Hepatocyte (in vitro differentiated cells): ENCODE results near the gene ULK1. TPM values are rescaled to one million over a fixed set of nuclear protein-coding genes. Genes with fewer than 3 reads are reported as not detected.
A peak's percentile ranks its signal among the peaks of the same experiment; 100 is the strongest.

ENCODE experiments used
- DNase-seq: peaks from one replicate; pipeline ENCODE4 v3.0.0-alpha.2; 2016; ENCODE audit warnings: low spot score
- H2AFZ ChIP-seq: fragments of 200-600 bp; sonication (generic); 2 replicates; pipeline ENCODE4 v1.6.0; 2016; ENCODE audit warnings: antibody characterized with exemption, mild to moderate bottlenecking
- H3K27ac ChIP-seq: fragments of 200-600 bp; sonication (generic); 2 replicates; pipeline ENCODE4 v1.5.1; 2016; ENCODE audit warnings: mild to moderate bottlenecking
- H3K27me3 ChIP-seq: fragments of 200-600 bp; sonication (generic); 2 replicates; pipeline ENCODE4 v1.6.1; 2016
- H3K36me3 ChIP-seq: fragments of 200-600 bp; sonication (generic); replicated peaks from 2 replicates; pipeline ENCODE4 v1.5.1; 2016; ENCODE audit warnings: low read depth; ENCODE audit not compliant: insufficient read depth
- H3K4me1 ChIP-seq: fragments of 200-600 bp; sonication (generic); 2 replicates; pipeline ENCODE4 v1.5.1; 2016; ENCODE audit warnings: mild to moderate bottlenecking, moderate library complexity; ENCODE audit not compliant: insufficient read depth
- H3K4me2 ChIP-seq: fragments of 200-600 bp; sonication (generic); 2 replicates; pipeline ENCODE4 v1.6.0; 2016
- H3K4me3 ChIP-seq: fragments of 200-600 bp; sonication (generic); 2 replicates; pipeline ENCODE4 v1.5.1; 2016; ENCODE audit warnings: mild to moderate bottlenecking
- H3K79me2 ChIP-seq: fragments of 200-600 bp; sonication (generic); 2 replicates; pipeline ENCODE4 v1.6.0; 2017; ENCODE audit warnings: mild to moderate bottlenecking
- H3K9me2 ChIP-seq: fragments of 200-600 bp; sonication (generic); replicated peaks from 2 replicates; pipeline ENCODE4 v1.6.0; 2017; ENCODE audit warnings: mild to moderate bottlenecking; ENCODE audit not compliant: insufficient read depth
- H3K9me3 ChIP-seq: fragments of 200-600 bp; sonication (generic); 2 replicates; pipeline ENCODE4 v1.5.1; 2016; ENCODE audit warnings: low read depth, mild to moderate bottlenecking
- H4K20me1 ChIP-seq: fragments of 200-600 bp; sonication (generic); 2 replicates; pipeline ENCODE4 v1.6.0; 2016; ENCODE audit warnings: mild to moderate bottlenecking; ENCODE audit not compliant: insufficient read depth, poor library complexity, severe bottlenecking
- CTCF ChIP-seq: fragments of 200-600 bp; sonication (generic); IDR thresholded peaks from 2 replicates; pipeline ENCODE4 v1.5.1; 2016; ENCODE audit warnings: antibody characterized with exemption, mild to moderate bottlenecking; ENCODE audit not compliant: poor library complexity
- EZH2 ChIP-seq: fragments of 200-600 bp; sonication (generic); IDR thresholded peaks from 2 replicates; pipeline ENCODE4 v1.6.1; 2016; ENCODE audit warnings: antibody characterized with exemption, mild to moderate bottlenecking, borderline replicate concordance
- EZH2phosphoT487 ChIP-seq: fragments of 200-600 bp; sonication (generic); IDR thresholded peaks from one replicate; pipeline ENCODE4 v1.6.1; 2018; ENCODE audit warnings: antibody characterized with exemption, mild to moderate bottlenecking, low read depth, moderate library complexity; ENCODE audit not compliant: unreplicated experiment, severe bottlenecking
- WGBS: methylation state at CpG from one replicate; pipeline ENCODE4 v1.1.6; 2016; ENCODE audit warnings: low lambda C conversion rate; ENCODE audit errors: missing lambda C conversion rate; 5-methylcytosine and 5-hydroxymethylcytosine counted together
- polyA plus RNA-seq: library from polyadenylated mRNA; unstranded; fragments of >200 nt; fragmentation: Nextera tagmentation; extraction: Ambion mirVana; gene quantifications from 2 replicates; pipeline ENCODE4 v1.2.1, GENCODE V29; 2016
- total RNA-seq: library from RNA; depleted of rRNA; stranded (reverse); fragments of >200 nt; gene quantifications from 2 replicates; pipeline ENCODE4 v1.2.3, GENCODE V29; 2014

The ULK1 gene
- total and polyA plus RNA-seq, 2 experiments from 2014 or later = 9.4 to 11.0 TPM

- Histone ChIP-seq H3K4me3 (no peak overlapping the region), H3K9me3 (no peaks in the 10 kb centered on the region), H3K27me3 (no peaks in the 10 kb centered on the region), H3K9me2 (no peaks in the 10 kb centered on the region), H4K20me1 (no peaks in the 10 kb centered on the region), H3K36me3 (no peaks in the 10 kb centered on the region), H3K4me2 (no peak overlapping the region), H2AFZ (no peak overlapping the region), H3K79me2 (no peaks in the 10 kb centered on the region), H3K4me1 (peaks cover 21% of the 10 kb centered on the region), H3K27ac (peak overlapping the region; percentile 16)
- WGBS = 66% methylated on average over 24 of the region's 24 CpGs
- TF ChIP-seq EZH2phosphoT487 = no peak
- TF ChIP-seq CTCF = no peak
- no peak for TF ChIP-seq EZH2
- no peak for DNase-seq
Observed at GRCh38 chr12:131863711-131864396, 30.6 kb upstream of the ULK1 start.

- H2AFZ ChIP-seq = no peak overlapping the region
- H3K4me1 ChIP-seq = peaks cover 19% of the 10 kb centered on the region
- H3K79me2 ChIP-seq = no peaks in the 10 kb centered on the region
- no peak for DNase-seq
- WGBS = 82% methylated on average over 8 of the region's 8 CpGs
- H3K4me2 ChIP-seq = no peak overlapping the region
- no peaks in the 10 kb centered on the region for H3K27me3 ChIP-seq
- no peaks in the 10 kb centered on the region for H3K36me3 ChIP-seq
- no peak overlapping the region for H3K4me3 ChIP-seq
- H3K9me2 ChIP-seq = no peaks in the 10 kb centered on the region
- no peaks in the 10 kb centered on the region for H3K9me3 ChIP-seq
- H4K20me1 ChIP-seq = no peaks in the 10 kb centered on the region
- TF ChIP-seq CTCF (no peak), EZH2phosphoT487 (no peak), EZH2 (no peak)
- H3K27ac ChIP-seq = peak overlapping the region; percentile 16
Observed at GRCh38 chr12:131864469-131864868, 30.0 kb upstream of the ULK1 start.

DNA sequence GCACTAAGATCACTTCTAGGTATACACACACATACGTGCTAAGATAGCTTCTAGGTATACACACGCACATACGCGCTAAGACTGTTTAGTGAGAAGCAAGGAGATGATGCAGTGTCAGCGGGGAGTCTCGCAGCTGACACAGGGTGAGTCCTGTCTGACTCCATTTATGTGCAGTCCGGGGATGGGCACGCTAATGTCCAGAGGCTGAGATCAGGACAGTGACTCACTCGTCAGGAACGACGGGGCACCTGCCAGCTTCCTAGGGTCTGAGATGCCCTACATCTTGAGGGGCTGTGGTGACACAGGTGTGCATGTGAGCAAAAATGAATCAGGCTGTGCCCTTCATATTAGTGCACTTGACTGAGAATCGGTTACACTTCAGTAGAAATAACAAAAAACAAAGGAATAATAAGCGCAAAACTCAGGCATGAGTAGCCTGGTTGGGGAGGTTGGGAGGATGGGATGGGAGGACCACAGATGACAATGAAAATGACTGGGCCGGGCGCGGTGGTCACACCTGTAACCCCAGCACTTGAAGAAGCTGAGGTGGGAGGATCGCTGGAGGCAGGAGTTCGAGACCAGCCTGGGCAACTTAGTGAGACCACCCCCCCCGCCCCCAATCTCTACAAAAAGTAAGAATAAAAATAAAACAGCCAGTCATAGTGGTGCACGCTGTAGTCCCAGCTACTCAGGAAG, 29.1 kb upstream of the ULK1 start:
- Histone ChIP-seq H3K9me3 (no peaks in the 10 kb centered on the region), H3K4me3 (no peak overlapping the region), H3K79me2 (no peaks in the 10 kb centered on the region), H3K27ac (no peak overlapping the region), H2AFZ (no peak overlapping the region), H3K36me3 (no peaks in the 10 kb centered on the region), H3K9me2 (no peaks in the 10 kb centered on the region), H4K20me1 (no peaks in the 10 kb centered on the region), H3K4me1 (peaks cover 11% of the 10 kb centered on the region), H3K27me3 (no peaks in the 10 kb centered on the region), H3K4me2 (no peak overlapping the region)
- TF ChIP-seq EZH2phosphoT487 (no peak), EZH2 (no peak), CTCF (no peak)
- DNase-seq = no peak
- WGBS = 92% methylated on average over 20 of the region's 20 CpGs
